ENCODE results near the gene KIAA1328.

DNA sequence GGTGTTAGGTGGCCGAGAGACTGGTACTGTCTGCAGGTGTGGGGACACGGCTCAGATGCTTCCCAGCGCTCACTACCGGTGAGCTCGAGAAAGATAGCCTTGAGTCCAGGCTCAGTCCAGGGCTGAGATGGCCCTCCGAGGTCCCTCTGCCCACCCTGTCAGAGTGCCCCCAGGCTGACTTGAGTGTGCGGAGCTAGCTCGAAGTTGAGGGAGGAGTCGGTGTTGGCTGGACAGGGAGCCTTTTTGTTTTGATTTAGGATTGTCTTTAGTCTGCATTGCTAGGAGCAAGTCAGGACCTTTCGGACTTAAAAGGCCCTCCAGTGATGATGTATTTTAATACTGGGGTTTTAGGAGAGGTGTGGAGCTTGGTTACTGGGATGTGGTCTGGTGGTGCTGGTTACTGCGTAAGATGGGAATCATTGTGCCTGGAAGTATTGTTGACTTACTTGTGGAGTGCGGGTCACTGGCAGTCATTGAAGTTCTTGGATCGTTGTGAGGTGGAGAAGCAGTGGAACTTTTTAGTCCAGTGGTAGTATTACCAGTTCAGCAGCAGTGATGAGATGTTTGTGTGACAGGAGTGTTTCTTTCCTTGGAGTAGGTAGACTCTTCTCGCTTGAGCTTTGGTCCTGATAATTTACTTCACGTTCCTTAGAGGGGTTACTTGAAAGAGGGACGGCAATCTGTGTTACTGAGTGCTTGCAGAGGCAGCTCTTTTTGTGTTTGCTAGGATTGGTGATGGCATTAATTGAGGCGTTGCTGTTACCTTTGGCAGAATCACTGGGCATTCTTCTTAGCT, 633 bp downstream of the KIAA1328 start:
- TF ChIP-seq POLR2A (IDR thresholded peaks at IDR 0.05) (no peak), EP300 (IDR thresholded peaks at IDR 0.05) (no peak), POLR2AphosphoS5 (IDR thresholded peaks at IDR 0.05) (no peak)
- TF ChIP-seq, protein P1, sequence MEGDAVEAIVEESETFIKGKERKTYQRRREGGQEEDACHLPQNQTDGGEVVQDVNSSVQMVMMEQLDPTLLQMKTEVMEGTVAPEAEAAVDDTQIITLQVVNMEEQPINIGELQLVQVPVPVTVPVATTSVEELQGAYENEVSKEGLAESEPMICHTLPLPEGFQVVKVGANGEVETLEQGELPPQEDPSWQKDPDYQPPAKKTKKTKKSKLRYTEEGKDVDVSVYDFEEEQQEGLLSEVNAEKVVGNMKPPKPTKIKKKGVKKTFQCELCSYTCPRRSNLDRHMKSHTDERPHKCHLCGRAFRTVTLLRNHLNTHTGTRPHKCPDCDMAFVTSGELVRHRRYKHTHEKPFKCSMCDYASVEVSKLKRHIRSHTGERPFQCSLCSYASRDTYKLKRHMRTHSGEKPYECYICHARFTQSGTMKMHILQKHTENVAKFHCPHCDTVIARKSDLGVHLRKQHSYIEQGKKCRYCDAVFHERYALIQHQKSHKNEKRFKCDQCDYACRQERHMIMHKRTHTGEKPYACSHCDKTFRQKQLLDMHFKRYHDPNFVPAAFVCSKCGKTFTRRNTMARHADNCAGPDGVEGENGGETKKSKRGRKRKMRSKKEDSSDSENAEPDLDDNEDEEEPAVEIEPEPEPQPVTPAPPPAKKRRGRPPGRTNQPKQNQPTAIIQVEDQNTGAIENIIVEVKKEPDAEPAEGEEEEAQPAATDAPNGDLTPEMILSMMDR (IDR thresholded peaks at IDR 0.05): peak in 1 of 7 experiments; percentile 1

Data from stomach (tissue), 4 donors.